Fibroblast of skin of left biceps (primary cell): ENCODE results near the gene SDE2.
"Not testable (repeated sequence)": the region's sequence is repeated elsewhere in the genome, so short reads cannot be mapped to it uniquely, and the experiment has no call there.

Experiments
- DNase-seq, 2 experiments: peaks; one replicate each; pipeline ENCODE4 v3.0.0-alpha.2; 2013; ENCODE audit warnings: low read depth in 2 of 2

Gene SDE2

DNA sequence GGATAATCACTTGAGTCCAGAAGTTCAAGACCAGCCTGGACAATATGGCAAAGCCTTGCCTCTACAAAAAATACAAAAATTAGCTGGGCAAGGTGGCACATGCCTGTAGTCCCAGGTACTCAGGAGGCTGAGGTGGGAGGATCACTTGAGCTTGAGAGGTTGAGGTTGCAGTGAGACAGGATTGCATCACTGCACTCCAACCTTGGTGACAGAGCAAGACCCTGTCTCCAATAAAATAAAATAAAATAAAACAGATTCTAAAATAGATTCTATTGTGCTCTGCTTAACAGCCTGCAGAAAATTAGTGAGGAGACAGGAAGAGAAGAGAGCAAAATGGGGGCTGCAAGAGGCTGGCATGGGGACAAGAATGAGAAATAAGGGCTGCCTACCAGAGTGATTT, 7.5 kb upstream of the SDE2 start:
- DNase-seq, result no peak

DNA sequence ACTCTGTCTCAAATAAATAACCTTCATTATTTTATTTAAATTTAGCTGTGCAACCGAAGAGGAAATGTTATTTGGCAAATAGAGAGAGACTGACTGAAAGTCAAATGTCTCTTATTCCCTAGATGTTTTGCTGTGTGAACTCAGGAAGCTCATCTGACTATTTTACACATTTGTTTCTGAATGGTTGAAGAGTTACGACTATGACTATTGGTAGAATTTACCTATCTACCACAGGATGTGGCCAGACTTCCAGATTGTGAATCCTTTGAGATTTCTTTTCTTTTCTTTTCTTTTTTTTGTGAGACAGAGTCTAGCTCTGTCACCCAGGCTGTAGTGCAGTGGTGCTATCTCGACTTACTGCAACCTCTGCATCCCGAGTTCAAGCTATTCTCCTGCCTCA, 5.3 kb upstream of the SDE2 start:
- DNase-seq, result no peak

DNA sequence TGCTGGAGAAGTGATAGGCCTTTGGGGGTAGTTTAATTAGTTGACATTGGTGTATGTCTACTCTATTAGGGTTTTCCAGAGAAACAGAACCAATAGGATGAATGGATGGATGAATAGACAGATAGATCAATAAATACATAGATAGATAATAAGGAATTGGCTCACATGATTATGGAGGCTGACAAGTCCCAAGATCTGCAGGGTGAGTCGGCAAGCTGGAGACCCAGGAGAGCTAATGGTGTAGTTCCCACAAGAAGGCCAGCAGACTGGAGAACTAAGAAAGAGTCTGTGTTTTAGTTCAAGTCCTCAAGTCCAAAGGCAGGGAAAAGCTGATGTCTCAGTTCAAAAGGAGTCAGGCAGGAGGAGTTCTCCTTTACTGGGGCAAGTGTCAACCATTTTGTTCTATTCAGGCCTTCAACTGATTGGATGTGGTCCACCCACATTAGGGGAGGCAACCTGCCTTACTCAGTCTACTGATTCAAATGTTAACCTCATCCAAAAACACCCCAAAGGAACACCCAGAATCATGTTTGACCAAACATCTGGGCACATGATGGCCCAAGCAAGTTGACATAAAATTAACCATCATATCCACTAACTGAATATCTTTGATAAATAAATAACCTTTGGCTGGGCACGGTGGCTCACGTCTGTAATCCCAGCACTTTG, 4.5 kb upstream of the SDE2 start:
- no peak for DNase-seq

DNA sequence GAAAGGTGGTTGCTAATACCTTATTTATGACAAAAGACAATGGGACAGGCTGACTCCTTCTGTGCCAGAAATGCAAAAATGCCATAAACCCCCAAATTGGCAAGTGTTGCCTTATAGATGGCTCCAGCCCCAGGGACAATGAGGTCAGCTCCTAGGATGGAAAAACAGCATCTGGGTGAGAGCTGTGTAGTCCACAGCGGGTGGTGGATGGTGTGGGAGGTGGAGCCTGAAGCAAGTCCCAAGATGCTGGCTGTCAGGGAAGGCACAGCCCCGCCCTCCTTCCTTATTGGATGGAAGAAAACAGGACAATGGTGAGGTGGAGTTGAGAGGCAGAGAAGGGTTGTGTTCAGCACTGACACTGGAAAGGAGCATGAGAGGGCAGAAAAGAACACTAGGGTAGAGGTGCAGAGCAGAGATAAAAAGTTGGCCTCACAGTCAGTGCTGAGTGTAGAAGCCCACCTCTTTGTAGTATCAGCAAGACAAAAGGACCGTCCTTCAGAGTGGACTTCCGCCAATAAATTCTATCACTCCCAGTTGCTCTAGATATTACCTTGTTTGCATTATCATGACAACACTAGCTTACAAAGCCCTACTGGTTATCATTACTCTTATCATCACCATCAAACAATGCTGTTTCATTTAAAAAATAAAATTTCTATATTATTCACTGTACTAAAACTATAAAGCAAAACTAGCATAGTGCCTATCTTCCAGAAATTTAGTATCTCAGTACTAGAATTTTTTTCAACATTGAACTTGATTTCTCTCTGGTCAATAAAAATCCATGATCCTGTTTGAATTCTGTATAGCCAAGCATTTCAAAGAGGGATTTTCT, 3.7 kb upstream of the SDE2 start:
- DNase-seq, result no peak

DNA sequence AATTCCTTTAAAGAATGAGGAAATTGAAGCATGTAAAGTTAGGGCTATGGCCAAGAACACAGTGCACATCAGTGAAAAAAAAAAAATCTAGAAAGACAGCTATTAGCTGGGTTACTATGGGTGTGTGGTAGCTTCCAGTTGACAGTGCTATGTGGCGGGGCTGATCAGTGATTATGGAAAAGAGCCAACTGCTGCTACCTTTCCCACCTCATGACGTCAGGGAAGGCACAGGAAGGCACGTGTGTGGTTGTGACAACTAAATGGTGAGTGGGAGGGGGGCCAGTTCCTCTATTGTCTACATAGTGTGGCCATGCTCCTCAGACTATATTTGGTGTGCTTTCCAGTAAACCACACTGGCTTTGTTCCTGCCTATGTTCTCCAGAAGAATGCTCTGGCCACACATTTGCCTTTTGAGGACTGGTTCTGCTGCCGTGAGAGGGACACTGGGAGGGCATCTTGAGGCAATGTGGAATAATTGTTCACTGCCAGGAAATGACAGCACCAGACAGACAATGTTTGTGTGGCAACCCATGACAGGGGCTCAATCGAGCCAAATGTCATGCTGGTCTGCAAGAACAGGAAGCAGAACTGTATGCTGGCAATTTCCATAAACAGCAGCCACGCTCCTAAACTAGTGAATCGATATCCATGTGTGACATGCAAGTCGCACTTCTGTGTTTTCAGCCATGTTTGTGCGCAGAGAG, 3.0 kb upstream of the SDE2 start:
- DNase-seq, result no peak

DNA sequence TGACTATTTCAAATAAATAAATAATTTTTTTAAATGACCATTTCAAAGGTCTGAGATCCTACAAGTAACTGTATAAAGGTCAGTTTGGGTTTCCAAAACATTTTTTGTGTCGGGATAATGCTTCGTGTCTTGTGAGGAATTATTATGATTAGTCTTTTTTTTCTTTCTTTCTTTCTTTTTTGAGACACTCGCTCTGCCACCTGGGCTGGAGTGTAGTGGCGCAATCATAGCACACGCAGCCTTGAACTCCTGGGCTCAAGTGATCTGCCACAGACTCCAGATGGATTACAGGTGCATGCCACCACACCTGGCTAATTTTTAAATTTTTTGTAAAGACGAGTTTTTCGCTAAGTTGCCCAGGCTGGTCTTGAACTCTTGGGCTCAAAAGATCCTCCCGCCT, 1.9 kb upstream of the SDE2 start:
- DNase-seq, result no peak

DNA sequence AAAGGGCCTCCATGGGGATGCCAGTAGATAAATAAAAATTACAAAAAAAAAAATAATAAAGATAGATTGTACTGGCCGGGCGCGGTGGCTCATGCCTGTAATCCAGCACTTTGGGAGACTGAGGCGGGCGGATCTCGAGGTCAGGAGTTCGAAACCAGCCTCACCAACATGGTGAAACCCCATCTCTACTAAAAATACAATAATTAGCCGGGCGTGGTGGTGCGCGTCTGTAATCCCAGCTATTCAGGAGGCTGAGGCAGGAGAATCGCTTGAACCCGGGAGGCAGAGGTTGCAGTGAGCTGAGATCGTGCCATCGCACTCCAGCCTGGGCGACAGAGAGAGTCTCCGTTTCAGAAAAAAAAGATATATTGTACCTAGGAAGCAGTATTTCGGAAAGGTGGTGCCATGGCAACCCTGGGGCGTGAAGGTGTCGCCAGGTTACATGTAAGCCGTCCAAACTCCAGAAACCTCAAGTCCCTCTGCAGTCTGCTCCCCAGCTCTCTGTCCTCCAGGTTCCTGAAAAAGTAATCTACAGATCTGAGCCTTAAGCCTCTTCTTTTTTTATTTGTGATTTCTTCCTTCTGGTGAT, 1.4 kb upstream of the SDE2 start:
- DNase-seq, result not testable (repeated sequence)

DNA sequence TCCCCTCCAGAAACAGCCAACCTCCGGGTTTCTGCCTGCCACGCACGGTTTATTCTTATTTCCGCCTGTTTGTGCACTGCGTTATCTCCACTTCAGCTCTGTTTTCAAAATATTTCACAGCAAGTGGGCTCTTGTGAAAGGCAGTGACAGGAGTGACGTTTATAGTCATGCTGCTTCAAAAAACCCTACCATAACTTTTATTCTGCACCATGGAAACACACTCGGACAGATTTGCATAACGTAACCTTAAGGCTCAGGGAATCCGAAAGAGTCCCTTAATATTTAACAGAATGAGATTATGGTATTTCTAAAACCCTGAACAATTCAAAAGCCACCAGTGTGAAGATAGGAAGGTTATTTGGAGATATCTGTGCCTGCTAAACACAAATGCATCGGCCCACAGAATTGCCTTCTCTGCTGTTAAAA, 782 bp upstream of the SDE2 start:
- no peak for DNase-seq

DNA sequence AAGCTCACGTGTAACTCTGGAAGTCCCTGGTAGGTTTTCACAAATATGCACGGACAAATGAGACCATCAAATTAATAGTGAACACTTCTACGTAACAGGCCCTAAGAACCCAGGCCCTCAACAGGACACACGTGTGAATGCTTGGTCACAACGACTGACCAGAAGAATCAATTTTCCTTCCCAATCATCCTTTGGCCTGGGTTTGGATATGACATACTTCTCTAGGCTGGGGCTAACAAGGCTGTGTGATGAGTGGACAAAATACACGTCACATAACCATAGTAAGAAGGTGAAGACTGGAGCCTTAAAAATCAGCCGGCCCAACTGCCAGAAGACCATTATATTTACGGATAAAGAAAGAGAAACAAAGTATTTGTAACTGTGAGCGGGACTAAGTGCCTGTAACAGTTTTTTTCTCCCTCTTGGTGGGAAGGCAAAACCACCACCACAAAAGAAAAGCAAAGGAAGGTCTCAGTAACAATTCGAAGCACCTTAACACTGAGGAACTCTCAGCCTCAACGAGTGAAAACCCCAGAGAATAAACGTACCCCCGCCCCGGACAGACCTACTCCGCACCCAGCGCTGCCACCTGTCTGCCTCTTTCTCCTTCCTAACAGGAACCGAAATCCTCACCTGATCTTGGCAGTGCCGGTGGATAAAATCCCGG, 450 bp downstream of the SDE2 start:
- no peak for DNase-seq

DNA sequence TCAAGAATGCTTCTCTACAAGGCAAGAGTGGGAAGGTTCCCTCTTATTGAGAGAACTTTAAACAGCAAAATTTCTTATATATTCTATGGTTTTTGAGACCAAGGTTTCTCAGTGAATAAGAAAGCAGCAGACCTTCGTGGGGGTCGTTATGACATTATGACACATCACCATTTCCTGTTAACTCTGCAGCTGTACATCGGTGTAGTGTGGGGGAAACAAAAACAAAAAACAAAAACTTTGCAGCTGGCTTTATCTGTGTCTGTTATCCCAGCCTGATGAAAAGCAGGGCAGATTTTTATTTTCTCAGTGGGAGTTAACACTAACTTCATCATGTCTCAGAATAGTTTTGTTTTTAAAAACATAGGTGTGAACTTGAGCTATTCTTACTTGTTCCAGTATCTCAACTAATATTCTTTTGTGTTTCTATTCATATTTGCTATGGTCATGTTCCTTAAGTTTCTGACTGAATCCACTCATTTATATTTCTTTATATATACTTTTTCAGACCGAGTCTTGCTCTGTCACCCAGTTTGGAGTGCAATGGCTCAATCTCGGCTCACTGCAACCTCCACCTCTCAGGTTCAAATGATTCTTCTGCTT, 2.1 kb downstream of the SDE2 start:
- no peak for DNase-seq

DNA sequence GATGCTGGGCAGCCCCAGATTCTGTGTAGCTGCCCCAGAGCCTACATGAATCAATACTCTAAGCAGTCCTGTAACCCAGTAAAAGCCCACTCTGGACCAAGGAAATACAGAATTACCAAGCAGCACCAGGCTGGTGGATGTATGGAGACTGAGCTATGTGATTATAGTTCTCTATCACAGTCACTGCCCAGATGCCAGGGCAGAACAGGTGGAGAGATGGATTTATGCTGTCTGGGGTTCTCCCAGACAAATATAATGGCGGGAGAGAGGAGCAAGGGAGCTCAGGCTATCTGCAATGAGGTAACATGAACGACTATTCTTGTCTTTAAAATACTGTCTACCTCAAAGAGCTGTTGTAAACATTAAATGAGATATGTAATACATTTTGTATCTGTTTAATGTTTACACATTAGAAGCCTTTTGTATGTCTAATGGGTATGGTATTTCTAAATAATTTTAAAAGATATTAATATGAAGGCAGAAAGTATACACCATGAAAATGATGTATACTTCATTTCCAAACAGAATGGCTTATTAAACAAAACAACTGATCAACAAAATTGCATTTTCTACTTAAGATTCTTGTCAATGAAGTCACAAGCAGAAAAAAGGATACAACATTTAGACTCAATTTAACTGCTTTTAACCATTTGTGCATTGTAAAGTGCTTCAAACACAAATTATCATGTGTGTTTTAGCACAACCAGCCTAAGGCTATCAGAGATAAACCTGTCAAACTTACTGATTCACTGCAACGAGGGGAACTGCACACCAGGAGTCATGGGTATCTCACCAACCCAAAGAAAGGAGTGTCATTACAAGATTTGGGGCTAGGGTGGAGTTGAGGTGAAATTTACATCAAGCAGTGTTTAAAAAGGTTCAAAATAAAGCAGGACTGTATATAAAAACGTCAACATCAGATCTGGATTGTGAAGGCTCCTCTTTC, 3.0 kb downstream of the SDE2 start:
- DNase-seq, result no peak

DNA sequence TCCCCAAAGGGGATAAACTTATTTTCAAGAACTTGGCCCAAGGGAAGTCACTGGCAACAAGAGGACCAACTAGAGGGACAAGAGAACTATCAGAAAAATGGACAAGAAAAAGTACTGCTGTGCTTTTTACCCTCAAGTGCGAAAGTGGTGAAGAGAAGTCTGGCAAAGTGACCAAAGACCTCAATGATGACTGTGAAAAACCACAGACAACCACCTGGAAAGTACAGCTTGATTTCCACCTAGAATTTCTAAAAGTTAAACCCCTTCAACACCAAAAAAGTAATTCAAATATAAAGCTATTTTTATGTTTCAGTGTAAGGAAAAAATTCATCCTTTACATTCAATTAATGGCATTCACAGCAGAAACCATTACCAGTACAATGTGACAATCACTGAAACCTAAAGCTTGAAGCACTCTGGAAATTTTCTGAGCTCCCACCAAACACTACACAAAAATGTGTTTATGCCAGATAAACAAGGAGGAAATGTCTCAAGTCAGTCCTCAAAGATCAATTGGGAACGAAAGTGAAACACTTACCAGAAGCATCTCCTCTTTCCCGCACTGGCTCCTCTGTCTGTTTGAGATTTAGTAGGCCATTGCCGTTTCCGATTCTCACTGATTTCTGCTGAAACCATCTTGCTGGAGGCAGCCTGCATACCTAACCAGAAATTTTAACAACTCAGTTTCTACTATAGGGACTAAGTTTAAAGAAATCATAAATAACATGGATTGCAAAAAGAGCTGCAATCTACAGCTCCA, 8.3 kb downstream of the SDE2 start:
- DNase-seq, result no peak

DNA sequence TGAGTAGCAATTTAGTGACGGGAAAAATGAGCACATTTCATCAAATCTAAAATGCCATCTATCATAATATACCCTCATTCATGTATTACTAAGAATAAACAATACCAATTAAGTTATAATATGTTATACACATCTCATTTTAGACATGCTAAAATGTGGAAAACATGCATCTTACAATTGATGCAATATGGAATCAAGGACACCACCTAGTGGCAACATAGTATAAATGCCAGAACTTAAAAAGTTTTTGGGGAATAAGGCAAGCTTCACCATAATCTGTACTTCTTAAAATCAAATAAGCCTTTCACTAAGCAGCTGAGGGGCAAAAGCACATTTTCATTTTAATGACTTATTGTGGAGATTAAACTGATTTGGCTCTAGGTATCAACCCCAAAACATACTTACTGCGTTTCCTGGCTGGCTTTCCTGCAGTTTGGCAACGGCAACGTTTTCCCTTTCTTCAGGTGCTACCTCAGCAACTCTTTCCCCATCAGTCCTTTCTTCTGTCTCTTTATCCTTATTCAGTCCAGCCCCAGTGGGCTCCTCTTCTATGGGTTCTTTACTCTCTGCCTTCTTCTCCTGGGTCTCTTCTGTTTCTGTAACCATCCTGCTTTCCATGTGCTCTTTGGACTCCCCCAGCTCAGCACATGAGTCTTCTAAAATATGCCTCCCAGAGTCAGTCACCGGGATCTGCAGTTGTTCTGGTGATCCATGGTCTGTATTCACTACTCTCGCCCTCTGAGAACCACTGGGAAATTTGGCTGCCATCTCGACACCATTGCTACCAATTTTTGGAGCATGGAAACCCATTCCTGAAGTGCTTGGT, 11.4 kb downstream of the SDE2 start:
- DNase-seq, result no peak

DNA sequence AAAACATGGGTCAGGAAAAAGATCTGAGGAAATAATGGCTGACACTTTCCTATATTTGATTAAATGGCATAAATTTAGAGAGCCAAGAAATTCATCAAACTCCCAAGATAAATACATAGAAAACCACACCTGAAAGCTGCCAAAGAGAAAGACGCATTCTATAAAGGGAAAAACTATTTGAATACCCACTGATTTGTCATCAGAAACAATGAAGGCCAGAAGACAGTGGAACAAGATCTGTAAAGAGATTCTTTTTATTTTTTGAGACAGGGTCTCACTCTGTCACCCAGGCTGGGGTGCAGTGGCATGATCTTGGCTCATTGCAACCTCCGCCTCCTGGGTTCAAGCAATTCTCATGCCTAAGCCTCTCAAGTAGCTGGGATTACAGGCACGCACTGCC, 17.4 kb downstream of the SDE2 start:
- no peak for DNase-seq

DNA sequence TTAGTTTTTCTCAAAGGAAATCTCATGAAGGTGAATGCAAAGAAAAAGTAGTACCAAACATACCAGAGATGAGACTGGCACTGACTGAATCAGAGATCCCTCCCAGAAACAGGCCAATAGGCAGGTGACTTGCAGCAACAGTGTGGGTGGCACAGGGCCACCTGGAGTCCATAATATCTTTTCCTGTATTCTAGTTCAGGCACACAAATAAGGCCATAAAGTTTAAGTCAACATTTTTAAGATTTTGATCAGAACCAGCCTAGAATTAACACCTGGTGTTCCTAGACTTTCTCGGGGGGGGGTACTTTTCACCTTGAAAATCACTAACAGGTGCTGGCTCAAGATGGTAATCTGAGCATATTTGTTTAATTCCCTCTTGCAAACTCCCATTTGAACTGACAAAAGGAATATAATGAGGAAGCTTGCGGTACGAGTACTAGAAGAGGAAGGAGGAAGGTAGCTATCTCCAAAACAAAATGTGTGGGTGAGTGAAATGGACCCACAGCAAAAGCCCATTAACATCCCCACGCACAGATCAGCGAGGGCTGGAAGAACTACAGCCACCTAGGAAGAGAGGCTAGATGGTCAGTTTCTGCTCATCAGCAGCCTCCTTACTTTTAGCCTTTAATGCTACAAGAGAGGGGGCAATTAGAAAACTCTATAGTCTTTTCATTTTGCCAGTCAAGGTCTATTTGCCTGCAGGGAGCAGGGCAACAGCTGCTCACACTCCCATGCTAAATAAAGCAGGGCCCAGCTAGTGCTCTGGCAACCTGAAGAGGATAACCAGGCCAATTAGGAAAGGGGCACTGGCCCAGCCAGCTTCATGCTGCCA, 18.9 kb downstream of the SDE2 start:
- no peak for DNase-seq

DNA sequence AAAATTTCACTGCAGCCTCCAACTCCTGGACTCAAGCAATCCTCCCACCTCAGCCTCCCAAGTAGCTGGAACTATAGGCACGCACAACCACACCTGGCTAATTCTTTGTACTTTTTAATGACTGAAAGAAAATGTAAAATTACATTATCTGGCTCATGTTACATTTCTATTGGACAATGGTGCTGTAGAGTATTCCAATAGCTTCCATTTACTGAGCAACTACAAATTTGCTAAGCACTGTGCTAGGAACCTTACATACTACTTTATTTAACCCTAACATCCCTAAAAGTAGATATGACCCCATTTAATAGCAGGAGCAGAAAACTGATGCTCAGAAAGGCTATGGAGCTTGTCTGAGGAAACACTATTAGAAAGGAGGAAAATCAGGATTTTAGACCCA, 19.7 kb downstream of the SDE2 start:
- no peak for DNase-seq

DNA sequence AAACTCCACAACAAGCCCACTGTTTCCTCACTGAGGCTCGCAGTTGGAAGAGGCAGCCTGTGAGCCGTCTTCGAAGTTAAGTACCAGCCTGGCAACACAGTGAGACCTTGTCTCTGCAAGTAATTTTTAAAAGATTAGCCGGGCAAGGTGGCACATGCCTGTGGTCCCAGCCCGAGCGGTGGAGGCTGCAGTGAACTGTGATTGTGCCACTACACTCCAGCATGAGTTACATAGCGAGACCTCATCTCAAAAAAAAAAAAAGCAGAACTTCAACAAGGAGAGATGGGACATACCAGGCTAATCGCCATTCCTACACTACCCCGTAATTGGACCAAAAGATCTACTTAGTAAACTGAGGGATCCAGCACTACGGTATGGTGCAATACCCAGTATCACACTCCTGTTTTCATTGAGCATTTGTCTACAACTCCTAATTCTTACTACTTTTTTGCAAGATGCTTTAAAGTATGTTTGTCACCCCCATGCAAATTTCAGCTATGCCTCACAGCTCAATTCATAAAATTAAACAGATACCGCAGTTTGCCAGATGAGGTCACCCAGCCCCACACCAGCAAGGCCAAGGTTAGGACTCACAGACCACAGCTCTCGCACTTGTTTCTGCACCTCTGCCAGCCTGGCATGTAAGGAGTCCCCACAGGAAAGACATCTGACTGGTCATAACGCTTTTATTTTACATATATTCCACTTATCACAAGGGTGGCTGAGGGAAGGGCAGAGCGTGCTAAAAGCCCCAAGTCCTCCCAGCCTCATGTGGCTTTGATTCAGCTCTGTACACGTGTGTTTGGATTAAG, 21.0 kb downstream of the SDE2 start:
- DNase-seq, result no peak
